ENCODE results near the gene DHCR24.

DHCR24 gene

DNA sequence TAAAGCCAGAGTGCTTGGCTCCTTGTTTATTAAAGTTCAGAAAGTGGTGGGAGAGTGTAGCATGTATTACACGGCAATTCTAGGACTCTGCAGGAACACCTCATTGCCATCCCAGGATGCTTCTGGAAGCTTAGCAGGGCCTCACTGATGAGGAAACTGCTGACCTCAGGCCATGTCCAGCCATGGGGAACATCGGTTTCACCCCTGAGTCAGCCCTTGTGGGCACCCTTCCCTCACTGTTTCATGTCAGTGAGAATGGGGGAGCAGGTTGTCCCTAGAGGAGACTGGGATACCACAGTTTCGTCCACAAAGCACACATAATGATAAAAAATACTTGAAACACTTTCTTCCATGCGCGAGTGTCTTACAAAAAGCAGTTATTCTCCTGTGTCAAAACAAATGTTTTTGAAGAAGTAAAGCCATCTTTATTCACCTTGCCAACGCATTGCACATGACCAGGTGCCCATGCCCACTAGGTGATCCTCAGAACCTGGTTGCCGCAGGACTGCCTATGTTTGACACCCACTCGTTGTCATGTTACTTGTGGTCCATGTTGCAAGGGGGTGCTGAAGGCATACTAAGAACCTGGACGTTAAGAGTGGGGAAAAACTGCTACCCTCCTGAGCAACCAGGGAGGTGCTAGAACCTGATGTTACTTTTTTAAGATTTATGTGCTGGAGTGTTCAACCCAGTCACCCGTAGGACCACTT is 44.6 kb downstream of the DHCR24 start:
- no peak overlapping the region for H3K27ac ChIP-seq (ENCODE audit: poor library complexity, severe bottlenecking)
- DNase-seq (ENCODE audit: low spot score) (no peak), ATAC-seq (ENCODE audit: low read depth) (no peak)
- TF ChIP-seq, protein P1, sequence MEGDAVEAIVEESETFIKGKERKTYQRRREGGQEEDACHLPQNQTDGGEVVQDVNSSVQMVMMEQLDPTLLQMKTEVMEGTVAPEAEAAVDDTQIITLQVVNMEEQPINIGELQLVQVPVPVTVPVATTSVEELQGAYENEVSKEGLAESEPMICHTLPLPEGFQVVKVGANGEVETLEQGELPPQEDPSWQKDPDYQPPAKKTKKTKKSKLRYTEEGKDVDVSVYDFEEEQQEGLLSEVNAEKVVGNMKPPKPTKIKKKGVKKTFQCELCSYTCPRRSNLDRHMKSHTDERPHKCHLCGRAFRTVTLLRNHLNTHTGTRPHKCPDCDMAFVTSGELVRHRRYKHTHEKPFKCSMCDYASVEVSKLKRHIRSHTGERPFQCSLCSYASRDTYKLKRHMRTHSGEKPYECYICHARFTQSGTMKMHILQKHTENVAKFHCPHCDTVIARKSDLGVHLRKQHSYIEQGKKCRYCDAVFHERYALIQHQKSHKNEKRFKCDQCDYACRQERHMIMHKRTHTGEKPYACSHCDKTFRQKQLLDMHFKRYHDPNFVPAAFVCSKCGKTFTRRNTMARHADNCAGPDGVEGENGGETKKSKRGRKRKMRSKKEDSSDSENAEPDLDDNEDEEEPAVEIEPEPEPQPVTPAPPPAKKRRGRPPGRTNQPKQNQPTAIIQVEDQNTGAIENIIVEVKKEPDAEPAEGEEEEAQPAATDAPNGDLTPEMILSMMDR (IDR thresholded peaks at IDR 0.05; ENCODE audit: poor library complexity, severe bottlenecking): no peak
- no peaks in the 10 kb centered on the region for H3K9me3 ChIP-seq (ENCODE audit: severe bottlenecking)
- no peaks in the 10 kb centered on the region for H3K36me3 ChIP-seq (ENCODE audit: low read depth)
- no peaks in the 10 kb centered on the region for H3K4me1 ChIP-seq (ENCODE audit: insufficient read depth, poor library complexity, severe bottlenecking)
- H3K4me3 ChIP-seq (ENCODE audit: severe bottlenecking): no peak overlapping the region
- H3K27me3 ChIP-seq (ENCODE audit: insufficient read depth, poor library complexity, severe bottlenecking): no peaks in the 10 kb centered on the region

DNA sequence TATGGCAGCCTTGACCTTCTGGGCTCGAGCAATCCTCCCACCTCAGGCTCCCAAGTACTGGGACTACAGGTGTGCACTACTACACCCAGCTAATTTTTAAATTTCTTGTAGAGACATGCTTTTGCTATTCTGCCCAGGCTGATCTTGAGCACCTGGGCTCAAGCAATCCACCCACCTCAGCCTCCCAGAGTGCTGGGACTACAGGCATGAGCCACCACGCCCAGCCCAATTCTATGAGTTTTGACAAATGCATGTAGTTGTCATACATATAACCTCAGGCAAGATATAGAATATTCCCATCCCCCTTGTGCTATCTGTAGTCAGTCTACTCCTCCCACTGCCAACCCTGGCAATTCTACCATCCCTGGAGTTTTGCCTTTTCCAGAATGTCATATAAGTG is 47.2 kb downstream of the DHCR24 start:
- Histone ChIP-seq H3K9me3 (ENCODE audit: severe bottlenecking) (no peaks in the 10 kb centered on the region), H3K27ac (ENCODE audit: poor library complexity, severe bottlenecking) (no peak overlapping the region), H3K4me3 (ENCODE audit: severe bottlenecking) (no peak overlapping the region), H3K4me1 (ENCODE audit: insufficient read depth, poor library complexity, severe bottlenecking) (no peaks in the 10 kb centered on the region), H3K36me3 (ENCODE audit: low read depth) (no peaks in the 10 kb centered on the region), H3K27me3 (ENCODE audit: insufficient read depth, poor library complexity, severe bottlenecking) (no peaks in the 10 kb centered on the region)
- ATAC-seq (ENCODE audit: low read depth): no peak
- no peak for DNase-seq (ENCODE audit: low spot score)
- TF ChIP-seq, protein P1 (IDR thresholded peaks at IDR 0.05; ENCODE audit: poor library complexity, severe bottlenecking): no peak

DNA sequence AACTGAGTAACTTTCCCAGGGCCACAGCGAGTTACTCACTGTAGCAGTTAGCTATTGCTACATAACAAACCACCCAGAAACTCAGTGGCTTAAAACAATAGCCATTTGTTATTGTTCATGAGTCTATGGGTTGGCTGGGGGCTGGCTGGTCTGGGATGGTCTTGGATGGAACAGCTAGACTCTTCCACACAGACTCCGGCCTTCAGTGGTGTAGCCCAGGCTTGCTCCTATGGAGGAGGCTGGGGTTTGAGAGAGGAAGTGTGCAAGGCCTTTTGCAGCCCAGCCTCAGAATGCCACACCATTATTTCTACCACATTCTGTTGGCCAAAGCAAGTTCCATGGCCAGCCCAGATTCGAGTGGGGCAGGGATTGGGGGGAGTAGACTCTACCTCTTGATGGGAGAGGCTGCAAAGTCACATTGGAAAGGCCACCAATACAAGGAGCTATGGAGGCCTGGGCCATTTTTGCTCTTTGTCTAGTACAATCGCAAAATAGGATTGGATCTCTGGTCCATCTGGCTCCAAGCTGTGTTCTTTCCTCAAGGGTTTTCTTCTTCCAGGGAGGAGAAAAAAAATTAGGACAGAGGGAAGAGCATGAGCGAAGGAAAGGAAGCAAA is 48.3 kb downstream of the DHCR24 start:
- ATAC-seq (ENCODE audit: low read depth) (no peak), DNase-seq (ENCODE audit: low spot score) (no peak)
- no peak overlapping the region for H3K27ac ChIP-seq (ENCODE audit: poor library complexity, severe bottlenecking)
- H3K4me1 ChIP-seq (ENCODE audit: insufficient read depth, poor library complexity, severe bottlenecking): no peaks in the 10 kb centered on the region
- no peak overlapping the region for H3K4me3 ChIP-seq (ENCODE audit: severe bottlenecking)
- TF ChIP-seq, protein P1 (IDR thresholded peaks at IDR 0.05; ENCODE audit: poor library complexity, severe bottlenecking): no peak
- no peaks in the 10 kb centered on the region for H3K9me3 ChIP-seq (ENCODE audit: severe bottlenecking)
- no peaks in the 10 kb centered on the region for H3K27me3 ChIP-seq (ENCODE audit: insufficient read depth, poor library complexity, severe bottlenecking)
- H3K36me3 ChIP-seq (ENCODE audit: low read depth): no peaks in the 10 kb centered on the region

DNA sequence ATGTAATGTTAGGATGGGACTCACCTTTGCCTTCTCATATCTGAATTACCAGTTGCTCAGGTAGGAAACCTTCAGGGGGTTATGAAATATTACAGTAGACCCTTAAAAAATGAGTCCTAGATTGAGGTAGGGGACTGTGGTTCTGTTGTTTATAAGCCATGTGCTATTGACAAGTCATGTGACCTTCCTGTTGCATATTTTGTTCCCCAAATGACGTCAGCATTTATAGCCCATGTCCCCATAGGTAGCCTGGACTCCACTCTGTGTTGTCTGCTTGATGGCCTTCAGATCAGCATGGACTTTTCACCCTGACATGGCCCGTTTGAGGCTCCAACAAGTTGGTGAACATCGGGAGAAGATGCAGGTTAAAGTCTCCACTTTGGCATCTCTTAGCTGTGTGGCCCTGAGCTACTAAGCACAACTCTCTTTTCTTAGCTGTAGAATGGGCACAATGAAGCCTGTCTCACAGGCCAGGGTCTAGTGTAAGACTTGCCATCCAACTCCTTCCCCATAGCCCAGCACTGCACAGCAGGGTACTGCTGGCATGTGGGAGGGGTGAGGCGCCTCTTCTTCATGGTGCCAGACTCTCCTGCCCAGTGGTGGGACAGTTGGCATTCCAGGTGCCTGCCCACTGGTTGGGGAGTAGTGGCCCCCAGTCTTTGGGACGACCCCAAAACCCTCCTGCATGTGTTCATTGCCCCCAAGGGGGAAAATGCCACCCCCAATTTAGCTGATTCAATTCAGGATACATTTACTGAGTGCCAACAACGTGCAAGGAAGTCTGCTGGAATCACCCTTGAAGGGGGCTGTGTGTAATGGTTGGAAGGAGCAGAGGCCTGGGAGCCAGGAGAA is 49.8 kb downstream of the DHCR24 start:
- Histone ChIP-seq H3K9me3 (ENCODE audit: severe bottlenecking) (no peaks in the 10 kb centered on the region), H3K36me3 (ENCODE audit: low read depth) (no peaks in the 10 kb centered on the region), H3K27me3 (ENCODE audit: insufficient read depth, poor library complexity, severe bottlenecking) (no peaks in the 10 kb centered on the region), H3K27ac (ENCODE audit: poor library complexity, severe bottlenecking) (no peak overlapping the region), H3K4me3 (ENCODE audit: severe bottlenecking) (no peak overlapping the region), H3K4me1 (ENCODE audit: insufficient read depth, poor library complexity, severe bottlenecking) (no peaks in the 10 kb centered on the region)
- DNase-seq (ENCODE audit: low spot score) (no peak), ATAC-seq (ENCODE audit: low read depth) (no peak)
- TF ChIP-seq, protein P1 (IDR thresholded peaks at IDR 0.05; ENCODE audit: poor library complexity, severe bottlenecking): no peak
